GM23338 (cell line): Measurements from ENCODE around the gene FNDC4. TPM values are rescaled to one million over a fixed set of nuclear protein-coding genes. Genes with fewer than 3 reads are reported as not detected.

Experiments used
- ATAC-seq: fragments of 200-7000 bp; cut with Tn5 transposase; 3 replicates; pipeline ENCODE4 v1.9.1; 2020
- DNase-seq: peaks from one replicate; pipeline ENCODE4 v3.0.0-alpha.2; 2015; ENCODE audit warnings: low spot score
- H2AFZ ChIP-seq: fragments of 200-600 bp; sonication (generic); 2 replicates; pipeline ENCODE4 v1.8.0; 2016; ENCODE audit warnings: antibody characterized with exemption, mild to moderate bottlenecking, moderate library complexity
- H3F3A ChIP-seq: fragments of 200-600 bp; sonication (generic); replicated peaks from 2 replicates; pipeline ENCODE4 v1.8.0; 2017; ENCODE audit warnings: antibody characterized with exemption, mixed run types, low read depth
- H3K27ac ChIP-seq: fragments of 200-600 bp; sonication (generic); 2 replicates; pipeline ENCODE4 v1.6.1; 2016; ENCODE audit warnings: low read depth
- H3K27me3 ChIP-seq: fragments of 200-600 bp; sonication (generic); 2 replicates; pipeline ENCODE4 v1.8.0; 2016; ENCODE audit warnings: mild to moderate bottlenecking, mixed run types, moderate library complexity; ENCODE audit not compliant: insufficient read depth
- H3K36me3 ChIP-seq: fragments of 200-600 bp; sonication (generic); 2 replicates; pipeline ENCODE4 v1.8.0; 2016; ENCODE audit warnings: mild to moderate bottlenecking; ENCODE audit not compliant: insufficient read depth
- H3K4me1 ChIP-seq: fragments of 200-600 bp; sonication (generic); 2 replicates; pipeline ENCODE4 v1.8.0; 2016; ENCODE audit warnings: mild to moderate bottlenecking, moderate library complexity; ENCODE audit not compliant: insufficient read depth
- H3K4me2 ChIP-seq: fragments of 200-600 bp; sonication (generic); 2 replicates; pipeline ENCODE4 v1.7.1; 2017; ENCODE audit warnings: mixed run types
- H3K4me3 ChIP-seq: fragments of 200-600 bp; sonication (generic); 2 replicates; pipeline ENCODE4 v1.6.1; 2016; ENCODE audit warnings: mixed run types
- H3K79me2 ChIP-seq: fragments of 200-600 bp; sonication (generic); replicated peaks from 2 replicates; pipeline ENCODE4 v1.8.0; 2017; ENCODE audit warnings: mild to moderate bottlenecking; ENCODE audit not compliant: insufficient read depth
- H3K9me2 ChIP-seq: fragments of 200-600 bp; sonication (generic); 2 replicates; pipeline ENCODE4 v1.8.0; 2017; ENCODE audit not compliant: insufficient read depth
- H4K20me1 ChIP-seq: fragments of 200-600 bp; sonication (generic); replicated peaks from 2 replicates; pipeline ENCODE4 v1.8.0; 2017; ENCODE audit warnings: mild to moderate bottlenecking; ENCODE audit not compliant: insufficient read depth
- H3K27ac Mint-ChIP-seq: 2 replicates; pipeline ENCODE4 v1.8.0; 2020; ENCODE audit warnings: inconsistent platforms, mild to moderate bottlenecking, moderate library complexity, mixed read lengths
- H3K27me3 Mint-ChIP-seq: 3 replicates; pipeline ENCODE4 v1.8.0; 2022; ENCODE audit warnings: low read depth, mild to moderate bottlenecking, moderate library complexity, mixed read lengths, inconsistent platforms; ENCODE audit not compliant: insufficient read depth, poor library complexity
- H3K36me3 Mint-ChIP-seq: 3 replicates; pipeline ENCODE4 v1.8.0; 2021; ENCODE audit warnings: low read depth, mild to moderate bottlenecking, inconsistent platforms, moderate library complexity, mixed read lengths
- H3K4me1 Mint-ChIP-seq: 3 replicates; pipeline ENCODE4 v1.8.0; 2020; ENCODE audit warnings: mild to moderate bottlenecking, inconsistent platforms, mixed read lengths
- H3K4me3 Mint-ChIP-seq: 3 replicates; pipeline ENCODE4 v1.8.0; 2021; ENCODE audit warnings: moderate library complexity, mild to moderate bottlenecking, inconsistent platforms, mixed read lengths
- H3K9me3 Mint-ChIP-seq: 3 replicates; pipeline ENCODE4 v1.8.0; 2020; ENCODE audit warnings: moderate library complexity, mild to moderate bottlenecking, inconsistent platforms, mixed read lengths
- EZH2 ChIP-seq: fragments of 200-600 bp; sonication (generic); IDR thresholded peaks from one replicate; pipeline ENCODE4 v1.8.0; 2017; ENCODE audit warnings: antibody characterized with exemption, mild to moderate bottlenecking, low read depth; ENCODE audit not compliant: unreplicated experiment
- NANOG ChIP-seq: IDR thresholded peaks from 2 replicates; pipeline ENCODE4 v1.6.1; 2016; ENCODE audit warnings: antibody characterized with exemption, borderline replicate concordance
- STAT1 ChIP-seq: IDR thresholded peaks from one replicate; pipeline ENCODE4 v1.6.1; 2016; ENCODE audit warnings: antibody characterized with exemption; ENCODE audit not compliant: unreplicated experiment
- ZNF114 ChIP-seq: fragments of 250-450 bp; sonication (Bioruptor Pico); IDR thresholded peaks from 2 replicates; pipeline ENCODE4 v1.5.0; 2020; ENCODE audit warnings: mild to moderate bottlenecking, moderate library complexity
- polyA plus RNA-seq: library from polyadenylated mRNA; unstranded; fragments of >200 nt; fragmentation: Nextera tagmentation; extraction: Ambion mirVana; gene quantifications from 2 replicates; pipeline ENCODE4 v1.2.1, GENCODE V29; 2016
- total RNA-seq: library from RNA; depleted of rRNA; stranded (reverse); fragments of >200 nt; shearing (Covaris generic); gene quantifications from 2 replicates; pipeline ENCODE4 v1.2.3, GENCODE V29; 2014
- TF ChIP-seq, protein P1 (sequence below): IDR thresholded peaks from one replicate; pipeline ENCODE4 v1.6.1; 2018; ENCODE audit warnings: antibody characterized with exemption; ENCODE audit not compliant: unreplicated experiment
- TF ChIP-seq, protein P2 (sequence below): IDR thresholded peaks from 2 replicates; pipeline ENCODE4 v1.6.1; 2016; ENCODE audit warnings: antibody characterized with exemption
- TF ChIP-seq, protein P3 (sequence below), 2 experiments: fragments of 200-600 bp in 1 of 2; sonication (generic) in 1 of 2; conservative IDR thresholded peaks; 2 replicates each; pipeline versions ENCODE4 v1.5.1 to v1.6.1; 2016 to 2017; ENCODE audit warnings: antibody characterized with exemption in 2 of 2, low read depth in 2 of 2, mild to moderate bottlenecking in 2 of 2, moderate library complexity in 1 of 2

The FNDC4 gene
- total and polyA plus RNA-seq, 2 experiments from 2014 or later, result 5.9 to 13.3 TPM

DNA sequence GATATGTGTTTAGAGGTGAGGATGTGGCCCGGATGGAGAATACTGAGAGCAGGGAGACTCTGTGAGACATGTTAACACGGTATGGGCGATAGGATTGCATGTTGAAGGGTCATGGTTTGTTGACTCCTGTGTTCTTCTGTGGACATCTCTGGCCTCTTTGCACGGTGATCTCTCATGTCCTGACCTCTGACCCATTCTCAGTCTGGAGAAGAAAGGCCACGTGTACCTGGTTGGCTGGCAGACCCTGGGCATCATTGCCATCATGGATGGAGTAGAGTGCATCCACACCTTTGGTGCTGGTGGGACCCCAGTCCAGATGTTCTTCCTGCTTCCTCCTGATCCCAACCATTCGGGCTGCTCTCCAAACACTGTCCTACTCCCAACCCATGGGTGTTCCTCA lies 11.6 kb upstream of the FNDC4 start:
- DNase-seq (no peak), ATAC-seq (no peak)
- TF ChIP-seq, protein P1, sequence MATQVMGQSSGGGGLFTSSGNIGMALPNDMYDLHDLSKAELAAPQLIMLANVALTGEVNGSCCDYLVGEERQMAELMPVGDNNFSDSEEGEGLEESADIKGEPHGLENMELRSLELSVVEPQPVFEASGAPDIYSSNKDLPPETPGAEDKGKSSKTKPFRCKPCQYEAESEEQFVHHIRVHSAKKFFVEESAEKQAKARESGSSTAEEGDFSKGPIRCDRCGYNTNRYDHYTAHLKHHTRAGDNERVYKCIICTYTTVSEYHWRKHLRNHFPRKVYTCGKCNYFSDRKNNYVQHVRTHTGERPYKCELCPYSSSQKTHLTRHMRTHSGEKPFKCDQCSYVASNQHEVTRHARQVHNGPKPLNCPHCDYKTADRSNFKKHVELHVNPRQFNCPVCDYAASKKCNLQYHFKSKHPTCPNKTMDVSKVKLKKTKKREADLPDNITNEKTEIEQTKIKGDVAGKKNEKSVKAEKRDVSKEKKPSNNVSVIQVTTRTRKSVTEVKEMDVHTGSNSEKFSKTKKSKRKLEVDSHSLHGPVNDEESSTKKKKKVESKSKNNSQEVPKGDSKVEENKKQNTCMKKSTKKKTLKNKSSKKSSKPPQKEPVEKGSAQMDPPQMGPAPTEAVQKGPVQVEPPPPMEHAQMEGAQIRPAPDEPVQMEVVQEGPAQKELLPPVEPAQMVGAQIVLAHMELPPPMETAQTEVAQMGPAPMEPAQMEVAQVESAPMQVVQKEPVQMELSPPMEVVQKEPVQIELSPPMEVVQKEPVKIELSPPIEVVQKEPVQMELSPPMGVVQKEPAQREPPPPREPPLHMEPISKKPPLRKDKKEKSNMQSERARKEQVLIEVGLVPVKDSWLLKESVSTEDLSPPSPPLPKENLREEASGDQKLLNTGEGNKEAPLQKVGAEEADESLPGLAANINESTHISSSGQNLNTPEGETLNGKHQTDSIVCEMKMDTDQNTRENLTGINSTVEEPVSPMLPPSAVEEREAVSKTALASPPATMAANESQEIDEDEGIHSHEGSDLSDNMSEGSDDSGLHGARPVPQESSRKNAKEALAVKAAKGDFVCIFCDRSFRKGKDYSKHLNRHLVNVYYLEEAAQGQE, result no peak
- TF ChIP-seq NANOG (no peak), EZH2 (no peak), STAT1 (no peak), ZNF114 (CRISPR knock-in tag) (no peak)
- TF ChIP-seq, protein P2, sequence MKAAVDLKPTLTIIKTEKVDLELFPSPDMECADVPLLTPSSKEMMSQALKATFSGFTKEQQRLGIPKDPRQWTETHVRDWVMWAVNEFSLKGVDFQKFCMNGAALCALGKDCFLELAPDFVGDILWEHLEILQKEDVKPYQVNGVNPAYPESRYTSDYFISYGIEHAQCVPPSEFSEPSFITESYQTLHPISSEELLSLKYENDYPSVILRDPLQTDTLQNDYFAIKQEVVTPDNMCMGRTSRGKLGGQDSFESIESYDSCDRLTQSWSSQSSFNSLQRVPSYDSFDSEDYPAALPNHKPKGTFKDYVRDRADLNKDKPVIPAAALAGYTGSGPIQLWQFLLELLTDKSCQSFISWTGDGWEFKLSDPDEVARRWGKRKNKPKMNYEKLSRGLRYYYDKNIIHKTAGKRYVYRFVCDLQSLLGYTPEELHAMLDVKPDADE, result no peak
- TF ChIP-seq, protein P3, sequence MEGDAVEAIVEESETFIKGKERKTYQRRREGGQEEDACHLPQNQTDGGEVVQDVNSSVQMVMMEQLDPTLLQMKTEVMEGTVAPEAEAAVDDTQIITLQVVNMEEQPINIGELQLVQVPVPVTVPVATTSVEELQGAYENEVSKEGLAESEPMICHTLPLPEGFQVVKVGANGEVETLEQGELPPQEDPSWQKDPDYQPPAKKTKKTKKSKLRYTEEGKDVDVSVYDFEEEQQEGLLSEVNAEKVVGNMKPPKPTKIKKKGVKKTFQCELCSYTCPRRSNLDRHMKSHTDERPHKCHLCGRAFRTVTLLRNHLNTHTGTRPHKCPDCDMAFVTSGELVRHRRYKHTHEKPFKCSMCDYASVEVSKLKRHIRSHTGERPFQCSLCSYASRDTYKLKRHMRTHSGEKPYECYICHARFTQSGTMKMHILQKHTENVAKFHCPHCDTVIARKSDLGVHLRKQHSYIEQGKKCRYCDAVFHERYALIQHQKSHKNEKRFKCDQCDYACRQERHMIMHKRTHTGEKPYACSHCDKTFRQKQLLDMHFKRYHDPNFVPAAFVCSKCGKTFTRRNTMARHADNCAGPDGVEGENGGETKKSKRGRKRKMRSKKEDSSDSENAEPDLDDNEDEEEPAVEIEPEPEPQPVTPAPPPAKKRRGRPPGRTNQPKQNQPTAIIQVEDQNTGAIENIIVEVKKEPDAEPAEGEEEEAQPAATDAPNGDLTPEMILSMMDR (conservative IDR thresholded peaks at IDR 0.05; ENCODE audit: low read depth in 2 of 2), result no peak
- Histone ChIP-seq H3K27me3 (no peaks in the 10 kb centered on the region), H3K4me2 (no peak overlapping the region), H3K9me2 (no peaks in the 10 kb centered on the region), H3K4me1 (peaks cover 13% of the 10 kb centered on the region), H3K36me3 (no peaks in the 10 kb centered on the region), H2AFZ (no peak overlapping the region), H3K79me2 (no peaks in the 10 kb centered on the region), H4K20me1 (no peaks in the 10 kb centered on the region), H3K4me3 (no peak overlapping the region), H3F3A (no peaks in the 10 kb centered on the region), H3K27ac (no peak overlapping the region)
- peaks cover 12% of the 10 kb centered on the region; the same call in 2 of the 3 replicates for H3K4me1 Mint-ChIP-seq
- H3K36me3 Mint-ChIP-seq, result no peaks in the 10 kb centered on the region
- H3K9me3 Mint-ChIP-seq, result no peaks in the 10 kb centered on the region
- H3K27me3 Mint-ChIP-seq, result peaks cover 3% of the 10 kb centered on the region
- no peak overlapping the region for H3K27ac Mint-ChIP-seq
- H3K4me3 Mint-ChIP-seq, result no peak overlapping the region

DNA sequence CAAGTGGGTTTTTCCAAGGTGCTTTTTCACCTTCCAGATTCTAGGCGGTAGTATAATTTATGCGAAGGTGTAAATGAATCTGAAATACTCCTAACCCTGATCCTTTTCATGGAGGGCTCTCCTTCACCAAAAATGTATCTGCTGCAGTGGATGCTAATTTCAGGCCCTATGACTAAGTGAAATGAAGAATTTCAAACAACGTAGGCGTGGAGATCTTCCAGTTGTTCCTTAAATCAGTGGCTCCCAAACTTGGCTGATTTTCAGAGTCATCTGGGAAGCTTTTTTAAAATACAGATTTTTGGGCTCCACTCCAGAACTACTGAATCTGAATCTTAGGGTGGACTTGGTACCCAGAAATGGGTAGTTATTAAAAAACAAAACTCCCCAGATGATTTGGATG lies 7.1 kb upstream of the FNDC4 start:
- Histone ChIP-seq H3F3A (no peaks in the 10 kb centered on the region), H3K36me3 (no peaks in the 10 kb centered on the region), H4K20me1 (no peaks in the 10 kb centered on the region), H2AFZ (peak overlapping the region; percentile 59; the same call in 1 of the 2 replicates), H3K79me2 (no peaks in the 10 kb centered on the region), H3K4me1 (peaks cover 13% of the 10 kb centered on the region), H3K9me2 (no peaks in the 10 kb centered on the region), H3K27ac (no peak overlapping the region), H3K27me3 (no peaks in the 10 kb centered on the region), H3K4me3 (no peak overlapping the region), H3K4me2 (no peak overlapping the region)
- no peaks in the 10 kb centered on the region for H3K36me3 Mint-ChIP-seq
- no peak overlapping the region for H3K4me3 Mint-ChIP-seq
- no peak overlapping the region for H3K27ac Mint-ChIP-seq
- H3K27me3 Mint-ChIP-seq, result peaks cover 5% of the 10 kb centered on the region
- no peak for ATAC-seq
- H3K9me3 Mint-ChIP-seq, result no peaks in the 10 kb centered on the region
- H3K4me1 Mint-ChIP-seq, result peaks cover 16% of the 10 kb centered on the region
- DNase-seq, result no peak
- TF ChIP-seq, protein P3 (conservative IDR thresholded peaks at IDR 0.05; ENCODE audit: low read depth in 2 of 2), result no peak
